Effector memory CD4-positive, alpha-beta T cell (primary cell): ENCODE measurements around the gene RPL14.

Experiments
- DNase-seq, 3 donors: peaks; one replicate each; pipeline ENCODE4 v3.0.0-alpha.2; 2020
- H3K27ac ChIP-seq: 2 replicates; pipeline ENCODE4 v1.7.0; 2013; ENCODE audit warnings: mild to moderate bottlenecking, low read length, moderate library complexity; ENCODE audit not compliant: insufficient read depth, poor library complexity, severe bottlenecking
- H3K27me3 ChIP-seq: replicated peaks from 2 replicates; pipeline ENCODE4 v1.7.0; 2013; ENCODE audit warnings: mild to moderate bottlenecking, low read length; ENCODE audit not compliant: insufficient read depth, control insufficient read depth, poor library complexity, severe bottlenecking
- H3K36me3 ChIP-seq: 2 replicates; pipeline ENCODE4 v1.7.0; 2013; ENCODE audit warnings: mild to moderate bottlenecking, low read length, moderate library complexity; ENCODE audit not compliant: control insufficient read depth, insufficient read depth
- H3K4me1 ChIP-seq: 2 replicates; pipeline ENCODE4 v1.7.0; 2013; ENCODE audit warnings: low read length, mild to moderate bottlenecking; ENCODE audit not compliant: control insufficient read depth, insufficient read depth, poor library complexity, severe bottlenecking
- H3K4me3 ChIP-seq: 2 replicates; pipeline ENCODE4 v1.7.0; 2013; ENCODE audit warnings: low read length, low read depth, mild to moderate bottlenecking; ENCODE audit not compliant: insufficient read depth, poor library complexity, severe bottlenecking
- H3K9me3 ChIP-seq: 2 replicates; pipeline ENCODE4 v1.7.0; 2013; ENCODE audit warnings: mild to moderate bottlenecking, low read length, moderate library complexity; ENCODE audit not compliant: control insufficient read depth
- total RNA-seq, 3 donors: gene quantifications; one replicate each; lab custom pipeline; 2026; lab: John Stamatoyannopoulos, UW

The RPL14 gene
- total RNA-seq = 703 to 903 (median 784) reads per million in 3 donors

DNA sequence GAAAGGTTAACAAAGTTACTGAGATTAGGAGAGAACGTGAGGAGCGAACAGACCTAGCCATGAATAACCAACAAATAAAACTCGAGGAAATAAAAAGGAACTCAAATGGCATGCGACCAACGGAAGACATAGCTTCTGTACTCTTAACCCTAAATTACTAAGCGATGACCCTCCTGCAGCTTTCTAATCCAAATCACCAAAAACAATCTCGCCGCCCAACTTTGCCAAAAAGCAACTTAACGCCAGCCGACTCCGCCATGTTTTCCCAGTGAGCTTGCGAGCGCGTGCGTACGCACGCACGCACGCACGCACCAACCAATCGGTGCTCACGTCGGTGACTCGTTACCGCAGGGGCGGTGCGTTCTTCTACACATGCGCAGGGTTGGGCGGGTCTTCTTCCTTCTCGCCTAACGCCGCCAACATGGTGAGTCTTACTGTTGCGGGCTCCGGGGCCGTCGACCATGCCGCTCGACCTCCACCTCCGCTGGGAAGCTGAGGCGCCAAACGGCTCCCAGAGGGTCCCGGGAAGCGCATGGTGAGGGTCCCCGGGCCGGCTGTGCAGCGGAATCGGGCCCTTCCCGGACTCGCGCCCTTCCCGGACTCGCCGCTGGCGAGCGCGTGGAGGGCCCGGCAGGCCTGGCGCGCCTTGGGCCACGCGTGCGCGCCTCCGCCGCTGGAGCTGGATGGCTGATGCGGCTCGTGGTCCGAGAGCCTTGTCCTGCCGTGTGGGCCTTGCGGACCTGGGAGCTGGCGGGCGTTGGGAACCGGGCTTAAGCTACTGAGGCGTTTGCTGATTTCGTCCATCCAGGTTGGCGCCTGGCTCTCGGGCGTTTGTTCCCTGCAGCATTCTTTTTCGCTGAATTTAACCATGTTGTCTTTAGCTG, at the start of gene RPL14:
Gene RPL14 (plus strand): TSS at position 400 of the 884 bp plus-strand sequence. CDS start 133 bp downstream, at position 533.
- Histone ChIP-seq H3K27ac (peak within 1 kb of the TSS; percentile 85), H3K27me3 (no peaks in the 10 kb centered on the region), H3K9me3 (no peaks in the 10 kb centered on the region), H3K4me3 (peak within 1 kb of the TSS; percentile 69), H3K4me1 (peaks cover 16% of the 10 kb centered on the region), H3K36me3 (peaks cover 25% of the 10 kb centered on the region)
- peak; percentile 85 to 93 (median 91) for DNase-seq

- DNase-seq = no peak
- Histone ChIP-seq H3K9me3 (no peaks in the 10 kb centered on the region), H3K4me1 (no peaks in the 10 kb centered on the region), H3K27me3 (no peaks in the 10 kb centered on the region), H3K4me3 (no peak overlapping the region), H3K27ac (no peak overlapping the region), H3K36me3 (no peaks in the 10 kb centered on the region)
Observed at GRCh38 chr3:40407611-40408010, 49.5 kb upstream of the RPL14 start.

GRCh38 chr3:40414270-40414669, 42.9 kb upstream of the RPL14 start:
- Histone ChIP-seq H3K27me3 (no peaks in the 10 kb centered on the region), H3K4me3 (no peak overlapping the region), H3K27ac (no peak overlapping the region), H3K4me1 (no peaks in the 10 kb centered on the region), H3K36me3 (no peaks in the 10 kb centered on the region), H3K9me3 (no peaks in the 10 kb centered on the region)
- DNase-seq = no peak

- no peaks in the 10 kb centered on the region for H3K9me3 ChIP-seq
- no peak for DNase-seq
- H3K4me3 ChIP-seq = no peak overlapping the region
- no peaks in the 10 kb centered on the region for H3K36me3 ChIP-seq
- no peaks in the 10 kb centered on the region for H3K4me1 ChIP-seq
- H3K27me3 ChIP-seq = no peaks in the 10 kb centered on the region
- no peak overlapping the region for H3K27ac ChIP-seq
Observed at GRCh38 chr3:40417845-40418543, 39.1 kb upstream of the RPL14 start.

DNA sequence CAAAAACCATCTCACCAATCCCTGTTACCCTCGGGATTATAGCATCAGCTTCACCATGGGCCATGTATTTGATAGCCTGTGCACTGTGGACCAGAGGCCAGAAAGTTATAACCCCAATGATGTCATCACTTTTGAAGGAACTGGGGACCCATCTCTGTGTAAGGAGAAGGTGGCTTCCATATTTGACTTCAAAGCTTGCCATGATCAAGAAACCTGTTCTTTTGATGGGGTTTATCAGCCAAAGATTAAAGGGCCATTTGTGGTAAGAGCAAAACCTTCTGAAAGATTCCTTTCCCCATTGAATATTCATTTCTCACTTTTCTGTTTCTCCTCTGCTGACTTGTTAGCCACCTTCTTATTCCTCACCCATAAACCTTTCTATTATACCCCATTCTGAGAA, 34.3 kb upstream of the RPL14 start:
- Histone ChIP-seq H3K4me1 (no peaks in the 10 kb centered on the region), H3K36me3 (no peaks in the 10 kb centered on the region), H3K4me3 (no peak overlapping the region), H3K9me3 (no peaks in the 10 kb centered on the region), H3K27ac (no peak overlapping the region), H3K27me3 (no peaks in the 10 kb centered on the region)
- no peak for DNase-seq

GRCh38 chr3:40427045-40427669, 30.0 kb upstream of the RPL14 start:
- no peaks in the 10 kb centered on the region for H3K27me3 ChIP-seq
- no peak overlapping the region for H3K27ac ChIP-seq
- DNase-seq = no peak
- H3K36me3 ChIP-seq = no peaks in the 10 kb centered on the region
- no peak overlapping the region for H3K4me3 ChIP-seq
- no peaks in the 10 kb centered on the region for H3K4me1 ChIP-seq
- no peaks in the 10 kb centered on the region for H3K9me3 ChIP-seq

GRCh38 chr3:40432793-40433192, 24.3 kb upstream of the RPL14 start:
- Histone ChIP-seq H3K4me3 (no peak overlapping the region), H3K4me1 (no peaks in the 10 kb centered on the region), H3K9me3 (no peaks in the 10 kb centered on the region), H3K36me3 (no peaks in the 10 kb centered on the region), H3K27ac (no peak overlapping the region), H3K27me3 (no peaks in the 10 kb centered on the region)
- no peak for DNase-seq

GRCh38 chr3:40437889-40438288, 19.2 kb upstream of the RPL14 start:
- Histone ChIP-seq H3K4me1 (no peaks in the 10 kb centered on the region), H3K27ac (no peak overlapping the region), H3K9me3 (no peaks in the 10 kb centered on the region), H3K4me3 (no peak overlapping the region), H3K36me3 (no peaks in the 10 kb centered on the region), H3K27me3 (no peaks in the 10 kb centered on the region)
- no peak for DNase-seq

DNA sequence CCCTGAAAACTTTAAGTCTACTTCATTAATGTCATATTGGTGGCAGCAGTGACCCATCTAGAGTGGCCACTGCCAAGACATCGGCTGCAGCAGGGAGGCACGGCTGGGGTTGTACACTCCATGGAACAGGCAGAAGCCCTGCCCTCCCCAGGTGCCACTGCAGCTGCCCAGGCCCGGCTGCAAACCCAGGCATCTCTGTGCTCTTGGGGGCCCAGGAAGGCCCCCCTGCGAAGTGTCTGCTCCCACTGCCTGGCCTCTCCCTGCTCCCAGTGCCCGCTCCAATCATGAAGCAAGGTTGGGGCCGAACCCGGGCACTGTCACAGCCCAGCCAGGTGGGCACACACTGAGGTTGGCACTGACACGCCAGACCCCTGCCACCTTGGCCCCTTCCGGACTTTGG, 12.1 kb upstream of the RPL14 start:
- no peak overlapping the region for H3K4me3 ChIP-seq
- no peaks in the 10 kb centered on the region for H3K27me3 ChIP-seq
- no peaks in the 10 kb centered on the region for H3K4me1 ChIP-seq
- H3K27ac ChIP-seq = no peak overlapping the region
- H3K9me3 ChIP-seq = no peaks in the 10 kb centered on the region
- H3K36me3 ChIP-seq = no peaks in the 10 kb centered on the region
- DNase-seq = no peak

DNA sequence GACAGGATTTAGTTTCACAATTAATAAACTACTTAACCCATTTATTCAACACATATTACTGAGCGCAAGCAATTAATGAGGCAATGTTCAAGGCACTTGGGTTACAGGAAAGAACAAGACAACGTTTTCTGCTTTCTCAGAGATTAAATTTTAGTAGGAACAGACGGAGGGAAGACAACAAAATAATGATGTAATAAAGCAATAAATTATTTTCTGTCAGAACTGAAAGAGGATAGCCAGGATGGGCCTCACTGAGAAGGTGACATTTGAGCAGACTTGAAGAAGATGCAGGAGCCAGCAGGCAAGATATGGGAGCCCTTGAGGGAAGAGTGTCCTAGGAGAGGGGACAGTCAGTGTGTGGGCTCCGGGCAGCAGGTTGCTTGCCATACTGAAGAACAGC, 11.3 kb upstream of the RPL14 start:
- Histone ChIP-seq H3K9me3 (no peaks in the 10 kb centered on the region), H3K4me1 (no peaks in the 10 kb centered on the region), H3K27me3 (no peaks in the 10 kb centered on the region), H3K27ac (no peak overlapping the region), H3K36me3 (no peaks in the 10 kb centered on the region), H3K4me3 (no peak overlapping the region)
- DNase-seq = no peak
